ENCODE measurements around the gene ADD3.

Gene ADD3

DNA sequence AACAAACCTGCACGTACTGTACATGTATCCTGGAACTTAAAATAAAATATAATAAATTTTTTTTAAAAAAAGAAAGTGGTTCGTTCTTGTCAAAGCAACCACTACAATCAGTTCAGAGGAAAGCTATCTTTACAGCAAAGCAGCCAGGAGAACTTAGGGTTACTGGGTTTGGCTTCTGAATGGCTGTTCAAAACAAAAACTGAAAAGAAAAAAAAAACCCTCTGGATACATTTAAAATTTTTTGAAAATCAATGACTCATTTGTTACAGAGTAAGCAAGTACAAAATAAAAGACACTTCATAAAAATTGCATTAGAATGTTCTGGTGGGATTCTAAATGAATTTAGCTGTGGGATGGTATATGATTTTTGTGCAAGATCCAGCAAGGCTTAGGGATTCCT is 28.6 kb upstream of the ADD3 start:
- no peak overlapping the region for H4K12ac ChIP-seq (ENCODE audit: low read depth, low read length)
- H3K4me3 ChIP-seq (ENCODE audit: low read depth, low read length), result no peak overlapping the region
- no peak overlapping the region for H4K91ac ChIP-seq (ENCODE audit: low read depth, low read length)
- H3K4me2 ChIP-seq (ENCODE audit: low read length), result no peak overlapping the region
- H3K9ac ChIP-seq (ENCODE audit: low read length), result no peak overlapping the region
- DNase-seq, result no peak
- no peak overlapping the region for H3K4ac ChIP-seq (ENCODE audit: low read depth, low read length)
- H2AFZ ChIP-seq (ENCODE audit: insufficient read depth, low read length, poor library complexity), result no peak overlapping the region
- H3K27me3 ChIP-seq (ENCODE audit: insufficient read depth, low read length), result no peaks in the 10 kb centered on the region
- peaks cover 0 to 6% of the 10 kb centered on the region in 2 experiments for H3K4me1 ChIP-seq (ENCODE audit: control insufficient read depth in 1 of 2, insufficient read depth in 2 of 2, low read length in 2 of 2)
- H3K36me3 ChIP-seq (ENCODE audit: control insufficient read depth in 1 of 2, insufficient read depth in 2 of 2, low read length in 2 of 2), result no peaks in the 10 kb centered on the region
- no peaks in the 10 kb centered on the region for H3K9me3 ChIP-seq (ENCODE audit: insufficient read depth, low read depth, low read length)
- no peak overlapping the region for H4K8ac ChIP-seq (ENCODE audit: low read depth, low read length)
- WGBS (ENCODE audit: extremely low coverage, insufficient coverage, insufficient read length), result no CpG with 5 or more reads among the region's 2 CpGs
- H3K14ac ChIP-seq (ENCODE audit: low read length), result no peak overlapping the region
- peaks cover 1% of the 10 kb centered on the region for H3K79me2 ChIP-seq (ENCODE audit: control insufficient read depth, insufficient read depth, low read length, poor library complexity)
- no peak overlapping the region for H3K23ac ChIP-seq (ENCODE audit: low read length)
- H3K79me1 ChIP-seq (ENCODE audit: low read length), result peaks cover 8% of the 10 kb centered on the region
- H3K18ac ChIP-seq (ENCODE audit: low read length), result no peak overlapping the region
- no peak overlapping the region for H2BK5ac ChIP-seq (ENCODE audit: low read depth, low read length, poor library complexity)
- H2BK12ac ChIP-seq (ENCODE audit: low read length), result peak overlapping the region; percentile 92
- H2BK120ac ChIP-seq (ENCODE audit: insufficient read depth, low read length, poor library complexity), result no peak overlapping the region
- no peak overlapping the region for H3K27ac ChIP-seq (ENCODE audit: low read depth, low read length)
- H2AK5ac ChIP-seq (ENCODE audit: low read length), result no peak overlapping the region

GRCh38 chr10:109981650-109982049 is 26.1 kb upstream of the ADD3 start:
- Histone ChIP-seq H2AK5ac (ENCODE audit: low read length) (no peak overlapping the region), H3K79me2 (ENCODE audit: control insufficient read depth, insufficient read depth, low read length, poor library complexity) (peaks cover 1% of the 10 kb centered on the region), H3K79me1 (ENCODE audit: low read length) (peaks cover 8% of the 10 kb centered on the region), H3K4me1 (ENCODE audit: control insufficient read depth in 1 of 2, insufficient read depth in 2 of 2, low read length in 2 of 2) (peaks cover 0 to 6% of the 10 kb centered on the region in 2 experiments), H4K8ac (ENCODE audit: low read depth, low read length) (no peak overlapping the region), H3K4ac (ENCODE audit: low read depth, low read length) (no peak overlapping the region), H4K91ac (ENCODE audit: low read depth, low read length) (no peak overlapping the region), H2BK12ac (ENCODE audit: low read length) (no peak overlapping the region), H3K27me3 (ENCODE audit: insufficient read depth, low read length) (no peaks in the 10 kb centered on the region), H2BK120ac (ENCODE audit: insufficient read depth, low read length, poor library complexity) (no peak overlapping the region), H3K14ac (ENCODE audit: low read length) (no peak overlapping the region), H2AFZ (ENCODE audit: insufficient read depth, low read length, poor library complexity) (no peak overlapping the region), H3K18ac (ENCODE audit: low read length) (no peak overlapping the region), H4K12ac (ENCODE audit: low read depth, low read length) (no peak overlapping the region), H2BK5ac (ENCODE audit: low read depth, low read length, poor library complexity) (no peak overlapping the region), H3K4me2 (ENCODE audit: low read length) (no peak overlapping the region), H3K9me3 (ENCODE audit: insufficient read depth, low read depth, low read length) (no peaks in the 10 kb centered on the region), H3K23ac (ENCODE audit: low read length) (no peak overlapping the region), H3K4me3 (ENCODE audit: low read depth, low read length) (no peak overlapping the region), H3K36me3 (ENCODE audit: control insufficient read depth in 1 of 2, insufficient read depth in 2 of 2, low read length in 2 of 2) (no peaks in the 10 kb centered on the region), H3K9ac (ENCODE audit: low read length) (no peak overlapping the region), H3K27ac (ENCODE audit: low read depth, low read length) (no peak overlapping the region)
- no CpG with 5 or more reads among the region's 2 CpGs for WGBS (ENCODE audit: extremely low coverage, insufficient coverage, insufficient read length)
- no peak for DNase-seq

DNA sequence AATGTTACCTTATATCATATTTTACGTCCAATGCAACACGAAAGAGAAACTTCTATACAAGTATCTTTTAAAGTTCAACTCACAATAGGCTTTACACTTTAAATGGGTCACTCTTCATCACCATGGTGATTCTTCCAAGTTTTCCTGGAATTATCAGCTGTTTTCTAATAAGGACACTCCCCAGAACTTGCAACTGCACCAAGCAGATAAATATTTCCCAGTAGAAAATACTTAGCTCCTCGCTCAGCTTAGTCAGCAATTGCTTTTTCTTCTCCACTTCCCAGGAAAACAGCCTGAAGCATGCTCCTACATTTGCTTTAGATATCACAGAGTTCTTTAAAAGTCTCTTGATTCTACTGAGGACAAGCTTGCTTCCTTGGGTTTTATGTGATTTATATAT is 25.7 kb upstream of the ADD3 start:
- Histone ChIP-seq H2AFZ (ENCODE audit: insufficient read depth, low read length, poor library complexity) (no peak overlapping the region), H4K8ac (ENCODE audit: low read depth, low read length) (no peak overlapping the region), H4K91ac (ENCODE audit: low read depth, low read length) (no peak overlapping the region), H2BK120ac (ENCODE audit: insufficient read depth, low read length, poor library complexity) (no peak overlapping the region), H2BK12ac (ENCODE audit: low read length) (no peak overlapping the region), H3K4me3 (ENCODE audit: low read depth, low read length) (no peak overlapping the region), H3K27me3 (ENCODE audit: insufficient read depth, low read length) (no peaks in the 10 kb centered on the region), H3K4me1 (ENCODE audit: control insufficient read depth in 1 of 2, insufficient read depth in 2 of 2, low read length in 2 of 2) (peaks cover 0 to 6% of the 10 kb centered on the region in 2 experiments), H3K9me3 (ENCODE audit: insufficient read depth, low read depth, low read length) (no peaks in the 10 kb centered on the region), H3K36me3 (ENCODE audit: control insufficient read depth in 1 of 2, insufficient read depth in 2 of 2, low read length in 2 of 2) (no peaks in the 10 kb centered on the region), H2BK5ac (ENCODE audit: low read depth, low read length, poor library complexity) (no peak overlapping the region), H3K79me1 (ENCODE audit: low read length) (peaks cover 10% of the 10 kb centered on the region), H3K79me2 (ENCODE audit: control insufficient read depth, insufficient read depth, low read length, poor library complexity) (peaks cover 1% of the 10 kb centered on the region), H3K4ac (ENCODE audit: low read depth, low read length) (no peak overlapping the region), H3K14ac (ENCODE audit: low read length) (no peak overlapping the region), H3K9ac (ENCODE audit: low read length) (no peak overlapping the region), H3K23ac (ENCODE audit: low read length) (no peak overlapping the region), H3K27ac (ENCODE audit: low read depth, low read length) (no peak overlapping the region), H3K4me2 (ENCODE audit: low read length) (no peak overlapping the region), H4K12ac (ENCODE audit: low read depth, low read length) (no peak overlapping the region), H2AK5ac (ENCODE audit: low read length) (no peak overlapping the region), H3K18ac (ENCODE audit: low read length) (no peak overlapping the region)
- no peak for DNase-seq
- no CpG with 5 or more reads among the region's 3 CpGs for WGBS (ENCODE audit: extremely low coverage, insufficient coverage, insufficient read length)

DNA sequence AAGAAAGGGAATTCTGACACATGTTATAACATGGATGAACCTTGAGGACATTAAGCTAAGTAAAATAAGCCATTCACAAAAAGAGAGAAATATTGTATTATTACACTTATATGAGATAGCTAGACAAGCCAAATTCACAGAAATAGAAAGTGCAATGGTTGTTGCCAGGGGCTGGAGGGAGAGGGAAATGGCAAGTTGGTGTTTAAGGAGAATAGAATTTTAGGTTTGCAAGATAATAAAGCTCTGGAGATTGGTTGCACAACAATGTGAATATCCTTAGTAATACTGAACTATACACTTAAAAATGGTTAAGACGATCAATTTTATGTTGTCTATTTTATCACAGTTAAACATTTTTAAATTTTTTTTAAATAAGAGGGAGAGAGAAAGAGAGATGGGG is 25.0 kb upstream of the ADD3 start:
- Histone ChIP-seq H3K14ac (ENCODE audit: low read length) (no peak overlapping the region), H2BK12ac (ENCODE audit: low read length) (no peak overlapping the region), H3K23ac (ENCODE audit: low read length) (no peak overlapping the region), H3K4ac (ENCODE audit: low read depth, low read length) (no peak overlapping the region), H2BK120ac (ENCODE audit: insufficient read depth, low read length, poor library complexity) (no peak overlapping the region), H4K8ac (ENCODE audit: low read depth, low read length) (no peak overlapping the region), H3K36me3 (ENCODE audit: control insufficient read depth in 1 of 2, insufficient read depth in 2 of 2, low read length in 2 of 2) (no peaks in the 10 kb centered on the region), H3K27ac (ENCODE audit: low read depth, low read length) (no peak overlapping the region), H3K79me2 (ENCODE audit: control insufficient read depth, insufficient read depth, low read length, poor library complexity) (peaks cover 1% of the 10 kb centered on the region), H3K9me3 (ENCODE audit: insufficient read depth, low read depth, low read length) (no peaks in the 10 kb centered on the region), H4K12ac (ENCODE audit: low read depth, low read length) (no peak overlapping the region), H3K4me3 (ENCODE audit: low read depth, low read length) (no peak overlapping the region), H2BK5ac (ENCODE audit: low read depth, low read length, poor library complexity) (no peak overlapping the region), H2AFZ (ENCODE audit: insufficient read depth, low read length, poor library complexity) (no peak overlapping the region), H3K27me3 (ENCODE audit: insufficient read depth, low read length) (no peaks in the 10 kb centered on the region), H3K18ac (ENCODE audit: low read length) (no peak overlapping the region), H4K91ac (ENCODE audit: low read depth, low read length) (no peak overlapping the region), H3K9ac (ENCODE audit: low read length) (no peak overlapping the region), H2AK5ac (ENCODE audit: low read length) (no peak overlapping the region), H3K4me2 (ENCODE audit: low read length) (no peak overlapping the region), H3K79me1 (ENCODE audit: low read length) (peaks cover 8% of the 10 kb centered on the region), H3K4me1 (ENCODE audit: control insufficient read depth in 1 of 2, insufficient read depth in 2 of 2, low read length in 2 of 2) (peaks cover 0 to 4% of the 10 kb centered on the region in 2 experiments)
- DNase-seq, result no peak
- WGBS (ENCODE audit: extremely low coverage, insufficient coverage, insufficient read length), result no CpG with 5 or more reads among the region's 1 CpG

Data from trophoblast cell (in vitro differentiated cells and primary cell).